ENCODE data around the gene ATP5PO.

- TF ChIP-seq POLR2A (IDR thresholded peaks at IDR 0.05), result no peak
- no peak for TF ChIP-seq CTCF (IDR thresholded peaks at IDR 0.05 in 4 of 5, conservative IDR thresholded peaks at IDR 0.05 in 1 of 5)
These were observed 42.6 kb downstream of the ATP5PO start for GRCh38 chr21:33872881-33873515.

Measured in gastrocnemius medialis (tissue), 4 donors.